Umbilical cord (tissue), 2 donors: Measurements from ENCODE around the gene PPP1R2. TPM values are rescaled to one million over a fixed set of nuclear protein-coding genes. Genes with fewer than 3 reads are reported as not detected.
"Not testable (repeated sequence)": the region's sequence is repeated elsewhere in the genome, so short reads cannot be mapped to it uniquely, and the experiment has no call there.

ENCODE experiments used
- DNase-seq: peaks from one replicate; pipeline ENCODE4 v3.0.0-alpha.2; 2015; ENCODE audit warnings: low spot score
- total RNA-seq: library from RNA; depleted of rRNA; stranded (reverse); fragments of >200 nt; gene quantifications from one replicate; pipeline ENCODE4 v1.2.3, GENCODE V29; 2014; ENCODE audit warnings: low replicate concordance; ENCODE audit not compliant: insufficient read depth

PPP1R2 gene
- 124 TPM for total RNA-seq

GRCh38 chr3:195542698-195543499 lies at the start of gene PPP1R2:
TSS of gene PPP1R2 (minus strand) at chr3:195543325. CDS start at chr3:195543025, 300 bp downstream.
- DNase-seq: peak; percentile 94

GRCh38 chr3:195591852-195592251 lies 48.7 kb upstream of the PPP1R2 start:
- DNase-seq: no peak

GRCh38 chr3:195591220-195591619 lies 48.1 kb upstream of the PPP1R2 start:
- DNase-seq: no peak

GRCh38 chr3:195590381-195590780 lies 47.3 kb upstream of the PPP1R2 start:
- DNase-seq: not testable (repeated sequence)

GRCh38 chr3:195589796-195590195 lies 46.7 kb upstream of the PPP1R2 start:
- DNase-seq: not testable (repeated sequence)

GRCh38 chr3:195587824-195588223 lies 44.7 kb upstream of the PPP1R2 start:
- DNase-seq: no peak

- no peak for DNase-seq
Observed at GRCh38 chr3:195587406-195587805, 44.3 kb upstream of the PPP1R2 start.

GRCh38 chr3:195584543-195584870 lies 41.4 kb upstream of the PPP1R2 start:
- DNase-seq: no peak

GRCh38 chr3:195583831-195584542 lies 40.9 kb upstream of the PPP1R2 start, which contains the start of gene APOD:
TSS of gene APOD (minus strand) at chr3:195583940. CDS start at chr3:195579461, 4,479 bp downstream.
- no peak for DNase-seq

GRCh38 chr3:195582947-195583346 lies 39.8 kb upstream of the PPP1R2 start:
- DNase-seq: no peak

- DNase-seq: no peak
Observed at GRCh38 chr3:195580744-195581443, 37.8 kb upstream of the PPP1R2 start.

- no peak for DNase-seq
Observed at GRCh38 chr3:195579281-195579680, 36.2 kb upstream of the PPP1R2 start.

- DNase-seq: no peak
Observed at GRCh38 chr3:195578565-195578964, 35.4 kb upstream of the PPP1R2 start.

- DNase-seq: no peak
Observed at GRCh38 chr3:195577645-195578177, 34.6 kb upstream of the PPP1R2 start.

- no peak for DNase-seq
Observed at GRCh38 chr3:195574497-195575304, 31.6 kb upstream of the PPP1R2 start.

GRCh38 chr3:195573611-195574496 lies 30.7 kb upstream of the PPP1R2 start:
- DNase-seq: no peak

- no peak for DNase-seq
Observed at GRCh38 chr3:195571361-195571760, 28.2 kb upstream of the PPP1R2 start.

GRCh38 chr3:195570912-195571311 lies 27.8 kb upstream of the PPP1R2 start:
- DNase-seq: no peak

GRCh38 chr3:195570344-195570743 lies 27.2 kb upstream of the PPP1R2 start:
- no peak for DNase-seq

- no peak for DNase-seq
Observed at GRCh38 chr3:195568630-195569029, 25.5 kb upstream of the PPP1R2 start.
